Stimulated activated effector memory CD8-positive, alpha-beta T cell treated with anti-CD3 and anti-CD28 coated beads, Interleukin-12 subunit alpha, Interleukin-12 subunit beta, amount 100 ng/mL, for 72 hours (primary cell): ENCODE measurements around the gene C2CD2.
"Not testable (repeated sequence)": the region's sequence is repeated elsewhere in the genome, so short reads cannot be mapped to it uniquely, and the experiment has no call there.

ENCODE experiments used
- ATAC-seq: fragments of 150-1000 bp; cut with Tn5 transposase; 2 replicates; pipeline ENCODE4 v1.10.0; 2021
- DNase-seq, 2 donors: peaks; one replicate each; pipeline ENCODE4 v3.0.0; 2021 to 2022; ENCODE audit warnings: low spot score in 2 of 2
- H3K27ac Mint-ChIP-seq: one replicate; pipeline ENCODE4 v1.8.0; 2022; ENCODE audit warnings: mild to moderate bottlenecking, mixed read lengths
- H3K36me3 Mint-ChIP-seq: one replicate; pipeline ENCODE4 v1.8.0; 2022; ENCODE audit warnings: mild to moderate bottlenecking, mixed read lengths
- H3K4me1 Mint-ChIP-seq: one replicate; pipeline ENCODE4 v1.8.0; 2022; ENCODE audit warnings: mixed read lengths
- H3K4me3 Mint-ChIP-seq: one replicate; pipeline ENCODE4 v1.8.0; 2022; ENCODE audit warnings: mild to moderate bottlenecking, mixed read lengths
- H3K9me3 Mint-ChIP-seq: one replicate; pipeline ENCODE4 v1.8.0; 2022; ENCODE audit warnings: mixed read lengths

The C2CD2 gene

DNA sequence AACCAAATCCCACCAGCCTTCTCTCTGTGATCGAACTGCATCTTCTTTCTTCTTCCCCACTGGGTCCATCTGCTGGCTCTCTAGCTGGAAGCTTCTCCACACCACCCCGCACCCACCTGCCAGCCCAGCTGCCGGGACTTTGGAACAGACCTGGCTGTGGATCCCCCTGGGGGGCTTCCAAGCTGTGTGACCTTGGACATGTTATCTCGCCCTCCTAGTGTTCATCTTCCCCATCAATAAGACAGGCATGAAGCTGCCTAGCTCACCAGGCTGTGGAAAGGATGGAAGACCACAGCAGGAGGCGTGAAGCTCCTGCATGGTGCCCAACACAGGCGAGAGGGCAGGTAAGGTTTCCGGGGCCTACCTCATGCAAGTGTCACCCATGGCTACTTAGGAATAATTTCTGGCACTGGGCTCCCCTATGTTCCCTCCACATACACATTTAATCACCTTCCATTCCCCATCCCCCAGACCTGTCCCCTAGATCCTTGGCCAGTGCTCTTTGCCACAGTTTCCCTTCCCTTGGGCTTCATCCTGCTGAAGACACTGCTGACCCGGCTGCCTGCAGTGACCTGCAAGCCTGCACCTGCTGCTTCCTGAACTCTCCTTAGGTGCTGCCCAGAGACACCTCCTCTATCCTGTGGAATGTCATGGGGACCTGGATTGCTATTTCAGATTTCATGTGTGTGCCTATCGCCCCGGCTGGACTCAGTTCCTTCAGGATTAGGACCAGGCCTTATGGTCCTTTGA is 13.2 kb upstream of the C2CD2 start:
- Mint-ChIP-seq H3K36me3 (no peaks in the 10 kb centered on the region), H3K4me1 (no peaks in the 10 kb centered on the region), H3K9me3 (no peaks in the 10 kb centered on the region), H3K27ac (no peak overlapping the region), H3K4me3 (no peak overlapping the region)
- DNase-seq, result no peak
- no peak for ATAC-seq

DNA sequence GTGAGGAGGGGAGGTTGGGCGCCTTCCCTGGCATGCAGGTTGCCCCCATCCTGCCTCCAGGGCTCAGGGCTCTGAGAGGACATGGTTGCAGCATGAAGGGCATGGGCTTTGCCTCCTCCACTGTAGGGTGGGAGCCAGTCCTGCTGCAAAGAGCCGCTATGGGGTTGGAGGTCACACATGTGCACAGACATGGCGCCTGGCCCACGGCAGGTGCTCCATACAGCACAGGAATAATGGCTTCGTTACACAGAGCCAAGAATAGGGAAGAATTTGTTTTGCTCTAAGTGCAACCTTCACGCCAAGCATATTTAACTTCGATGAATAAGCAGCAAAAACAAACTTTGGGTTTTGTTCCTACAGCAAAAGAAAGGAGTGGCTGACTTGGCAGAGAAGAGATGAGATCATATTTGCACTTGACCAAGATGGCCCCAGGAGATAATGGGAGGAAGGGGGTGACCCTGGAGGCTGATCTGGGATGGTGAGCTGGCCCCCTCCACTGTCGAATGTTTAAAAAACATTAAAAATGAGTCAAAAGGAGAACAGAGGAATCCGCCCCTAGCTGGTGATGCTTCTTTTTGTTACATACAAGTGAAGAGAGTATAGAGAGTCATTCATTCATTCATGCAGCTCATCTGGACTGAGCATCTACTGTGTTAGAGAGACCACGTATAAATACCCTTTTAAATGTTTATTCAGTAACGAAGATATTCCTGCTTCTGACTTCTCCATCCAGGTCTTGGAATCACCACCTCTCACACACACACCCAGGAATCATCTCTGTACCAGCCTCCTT is 12.4 kb upstream of the C2CD2 start:
- DNase-seq, result no peak
- Mint-ChIP-seq H3K4me3 (no peak overlapping the region), H3K9me3 (no peaks in the 10 kb centered on the region), H3K36me3 (no peaks in the 10 kb centered on the region), H3K4me1 (peaks cover 4% of the 10 kb centered on the region), H3K27ac (no peak overlapping the region)
- ATAC-seq, result no peak

DNA sequence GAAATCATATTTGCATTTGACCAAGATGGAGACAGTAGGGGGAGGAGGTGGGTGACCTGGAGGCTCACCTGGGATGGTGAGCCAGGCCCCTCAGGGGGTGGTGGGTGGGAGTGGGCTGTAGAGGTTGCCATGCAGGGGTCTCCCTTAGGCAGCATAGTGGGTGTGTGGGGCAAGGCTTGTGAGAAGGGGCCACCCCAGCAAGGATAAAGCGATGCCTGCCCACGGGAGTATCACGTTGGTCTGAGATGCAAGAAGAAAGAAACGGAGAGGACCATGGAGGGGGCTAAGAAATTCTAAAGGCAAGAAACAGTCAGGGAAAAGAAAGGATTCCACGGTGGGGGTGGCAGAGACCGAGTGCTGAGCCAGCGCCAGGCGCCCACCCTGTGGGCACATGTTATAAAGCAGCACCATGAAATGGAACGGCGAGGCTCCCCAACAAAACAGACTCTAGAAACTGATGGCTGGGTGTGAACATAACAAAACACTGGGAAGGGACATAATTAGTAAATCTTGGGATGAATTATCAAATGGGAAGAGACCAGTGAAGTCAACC is 11.7 kb upstream of the C2CD2 start:
- H3K4me1 Mint-ChIP-seq, result peaks cover 8% of the 10 kb centered on the region
- DNase-seq (no peak), ATAC-seq (no peak)
- no peak overlapping the region for H3K4me3 Mint-ChIP-seq
- H3K36me3 Mint-ChIP-seq, result no peaks in the 10 kb centered on the region
- no peaks in the 10 kb centered on the region for H3K9me3 Mint-ChIP-seq
- no peak overlapping the region for H3K27ac Mint-ChIP-seq

DNA sequence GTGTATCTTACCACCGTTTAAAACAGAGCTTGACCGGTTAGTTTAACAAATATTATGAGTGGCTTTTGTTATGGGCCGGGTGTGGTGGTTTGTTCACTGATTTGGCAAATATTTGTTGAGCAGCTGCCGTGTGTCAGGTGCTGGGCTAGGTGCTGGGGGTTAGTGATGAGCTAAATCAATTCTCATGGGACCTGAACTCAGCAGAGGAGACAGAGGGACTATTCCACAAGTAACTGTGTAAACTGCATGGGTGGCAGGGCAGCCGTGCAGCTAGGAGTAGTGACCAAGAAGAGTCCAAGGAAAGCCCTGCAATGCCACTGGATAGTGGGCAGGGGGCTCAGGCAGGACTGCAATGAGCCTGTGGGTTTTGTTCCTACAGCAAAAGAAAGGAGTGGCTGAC is 11.2 kb upstream of the C2CD2 start:
- no peak for ATAC-seq
- no peak overlapping the region for H3K27ac Mint-ChIP-seq

DNA sequence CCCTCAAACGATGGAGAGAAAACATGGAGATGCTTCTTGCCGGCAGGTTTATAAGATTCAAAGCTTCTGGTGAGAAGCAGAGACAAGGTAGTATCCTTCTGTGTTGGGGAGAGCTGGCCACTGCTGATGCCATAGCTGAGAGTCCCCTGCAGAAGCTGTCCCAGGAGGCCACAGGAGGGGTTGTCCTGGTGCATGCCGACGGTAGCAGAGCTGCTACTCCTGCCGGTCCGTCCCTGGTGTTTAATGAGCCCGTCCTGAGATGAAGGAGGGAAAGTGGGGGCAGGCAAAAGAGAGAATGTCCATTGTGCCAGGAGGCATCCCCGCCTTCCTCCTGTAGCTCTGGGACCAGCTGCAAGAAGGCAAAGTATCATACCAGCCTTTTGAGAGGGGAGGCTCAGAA is 10.4 kb upstream of the C2CD2 start:
- no peak overlapping the region for H3K4me3 Mint-ChIP-seq
- ATAC-seq (no peak), DNase-seq (no peak)
- no peaks in the 10 kb centered on the region for H3K9me3 Mint-ChIP-seq
- H3K27ac Mint-ChIP-seq, result no peak overlapping the region
- peaks cover 8% of the 10 kb centered on the region for H3K4me1 Mint-ChIP-seq
- H3K36me3 Mint-ChIP-seq, result no peaks in the 10 kb centered on the region

More for the DNA sequence above, 11.2 kb upstream of the C2CD2 start:
- Mint-ChIP-seq H3K9me3 (no peaks in the 10 kb centered on the region), H3K4me1 (peaks cover 8% of the 10 kb centered on the region), H3K4me3 (no peak overlapping the region), H3K36me3 (no peaks in the 10 kb centered on the region)
- no peak for DNase-seq

DNA sequence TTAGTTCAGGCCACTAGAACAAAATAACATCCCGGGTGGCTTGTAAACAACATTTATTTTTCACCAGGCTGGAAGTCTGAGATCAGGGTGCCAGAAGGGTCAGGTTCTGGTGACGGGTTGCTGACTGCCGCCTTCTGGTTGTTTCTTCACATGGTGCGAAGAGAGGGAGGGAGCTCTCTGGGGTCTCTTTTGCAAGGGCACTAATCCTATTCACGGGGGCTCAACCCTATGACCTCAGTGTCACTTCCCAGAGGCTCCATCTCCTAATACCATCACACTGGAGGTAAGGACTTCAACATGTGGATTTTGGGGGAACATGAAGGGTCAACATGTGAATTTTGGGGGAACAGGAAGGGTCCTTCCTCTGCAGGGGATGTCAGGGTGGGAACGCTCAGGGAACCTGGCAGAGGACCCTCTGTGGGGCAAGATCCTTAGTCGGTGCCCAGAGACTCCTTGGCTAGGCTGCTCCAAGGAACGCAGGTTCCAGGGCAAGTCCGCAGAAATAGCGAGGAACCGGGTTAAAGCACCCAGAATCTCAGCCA is 8.7 kb upstream of the C2CD2 start:
- no peak overlapping the region for H3K4me3 Mint-ChIP-seq
- no peaks in the 10 kb centered on the region for H3K9me3 Mint-ChIP-seq
- no peaks in the 10 kb centered on the region for H3K36me3 Mint-ChIP-seq
- ATAC-seq, result no peak
- H3K27ac Mint-ChIP-seq, result no peak overlapping the region
- no peak for DNase-seq
- H3K4me1 Mint-ChIP-seq, result peaks cover 8% of the 10 kb centered on the region

DNA sequence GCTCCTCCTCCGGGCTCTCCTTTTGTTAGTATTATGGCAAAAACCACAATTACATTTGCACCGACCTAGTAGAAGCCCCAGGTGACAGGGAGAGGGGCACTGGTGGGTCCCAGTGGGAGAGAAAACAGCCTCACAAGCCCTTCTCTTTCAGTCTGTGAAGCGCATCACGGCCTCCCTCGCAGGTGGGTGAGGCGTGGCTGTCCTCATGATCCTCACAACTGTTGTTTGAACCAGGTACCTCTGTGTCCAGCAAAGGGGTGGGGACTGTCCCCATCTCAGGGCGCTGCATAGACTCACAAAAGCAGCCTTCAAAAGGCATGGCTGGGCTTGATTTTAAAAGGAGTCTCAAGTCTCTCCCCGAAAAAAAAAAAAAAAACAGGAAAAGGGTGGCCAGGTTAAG is 7.9 kb upstream of the C2CD2 start:
- no peak overlapping the region for H3K4me3 Mint-ChIP-seq
- ATAC-seq (no peak), DNase-seq (no peak)
- peaks cover 8% of the 10 kb centered on the region for H3K4me1 Mint-ChIP-seq
- no peaks in the 10 kb centered on the region for H3K9me3 Mint-ChIP-seq
- no peak overlapping the region for H3K27ac Mint-ChIP-seq
- no peaks in the 10 kb centered on the region for H3K36me3 Mint-ChIP-seq

DNA sequence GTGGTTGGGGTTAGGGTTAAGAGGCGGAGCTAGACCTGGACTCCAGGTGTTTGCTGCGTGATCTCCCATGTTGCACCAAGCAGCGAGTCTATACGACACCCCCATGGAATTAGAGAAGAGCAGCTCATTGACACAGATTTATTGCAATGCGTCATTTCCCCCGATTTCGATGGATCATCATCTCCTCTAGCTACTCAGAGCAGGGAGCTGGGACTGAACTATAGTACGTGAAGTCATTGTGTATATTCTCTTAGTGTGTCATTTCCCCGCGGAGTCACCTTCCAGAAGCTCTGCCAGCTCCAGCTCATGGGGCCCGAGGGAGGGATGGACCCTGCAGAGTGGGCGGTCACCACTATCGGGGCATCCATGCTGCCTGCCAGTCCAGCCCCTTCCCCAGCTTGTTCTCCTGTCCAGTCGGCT is 7.5 kb upstream of the C2CD2 start:
- ATAC-seq (no peak), DNase-seq (no peak)
- H3K4me3 Mint-ChIP-seq, result no peak overlapping the region
- H3K4me1 Mint-ChIP-seq, result peaks cover 8% of the 10 kb centered on the region
- no peaks in the 10 kb centered on the region for H3K9me3 Mint-ChIP-seq
- H3K27ac Mint-ChIP-seq, result no peak overlapping the region
- H3K36me3 Mint-ChIP-seq, result no peaks in the 10 kb centered on the region

DNA sequence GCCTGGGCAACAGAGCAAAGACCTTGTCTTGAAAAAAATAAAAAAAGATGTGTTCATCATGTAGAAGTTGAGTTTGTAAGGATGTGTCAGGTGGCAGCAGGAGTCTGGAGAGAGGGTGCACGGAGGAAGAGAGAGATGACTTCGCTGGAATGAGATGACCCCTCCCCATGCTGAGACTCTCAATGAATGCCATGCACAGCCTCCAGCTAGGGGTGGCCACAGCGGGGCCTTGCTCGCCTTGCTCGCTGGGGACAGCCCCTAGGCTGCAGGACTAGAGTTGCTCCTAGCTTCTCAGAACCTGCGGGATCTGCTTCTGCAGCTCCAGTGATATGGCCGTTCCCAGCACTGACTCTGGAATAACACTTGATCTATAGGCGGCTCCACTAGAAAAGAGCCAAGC is 6.6 kb upstream of the C2CD2 start:
- ATAC-seq, result no peak
- Mint-ChIP-seq H3K36me3 (peaks cover under 1% of the 10 kb centered on the region), H3K4me3 (no peak overlapping the region), H3K4me1 (peaks cover 8% of the 10 kb centered on the region), H3K9me3 (no peaks in the 10 kb centered on the region), H3K27ac (no peak overlapping the region)
- no peak for DNase-seq

DNA sequence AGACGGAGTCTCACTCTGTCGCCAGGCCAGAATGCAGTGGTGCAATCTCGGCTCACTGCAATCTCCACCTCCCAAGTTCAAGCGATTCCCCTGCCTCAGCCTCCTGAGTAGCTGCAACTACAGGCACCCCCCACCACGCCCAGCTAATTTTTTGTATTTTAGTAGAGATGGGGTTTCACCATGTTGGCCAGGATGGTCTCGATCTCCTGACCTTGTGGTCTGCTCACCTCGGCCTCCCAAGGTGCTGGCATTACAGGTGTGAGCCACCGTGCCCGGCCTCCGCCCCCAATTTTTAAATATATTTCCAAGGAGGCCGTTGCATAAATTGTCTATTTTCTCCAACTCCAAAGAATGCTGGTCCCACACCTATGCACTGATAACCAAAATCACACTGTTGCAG is 5.9 kb upstream of the C2CD2 start:
- not testable (repeated sequence) for ATAC-seq, H3K9me3 Mint-ChIP-seq, H3K4me3 Mint-ChIP-seq, H3K36me3 Mint-ChIP-seq, DNase-seq, H3K27ac Mint-ChIP-seq
- peaks cover 11% of the 10 kb centered on the region for H3K4me1 Mint-ChIP-seq

DNA sequence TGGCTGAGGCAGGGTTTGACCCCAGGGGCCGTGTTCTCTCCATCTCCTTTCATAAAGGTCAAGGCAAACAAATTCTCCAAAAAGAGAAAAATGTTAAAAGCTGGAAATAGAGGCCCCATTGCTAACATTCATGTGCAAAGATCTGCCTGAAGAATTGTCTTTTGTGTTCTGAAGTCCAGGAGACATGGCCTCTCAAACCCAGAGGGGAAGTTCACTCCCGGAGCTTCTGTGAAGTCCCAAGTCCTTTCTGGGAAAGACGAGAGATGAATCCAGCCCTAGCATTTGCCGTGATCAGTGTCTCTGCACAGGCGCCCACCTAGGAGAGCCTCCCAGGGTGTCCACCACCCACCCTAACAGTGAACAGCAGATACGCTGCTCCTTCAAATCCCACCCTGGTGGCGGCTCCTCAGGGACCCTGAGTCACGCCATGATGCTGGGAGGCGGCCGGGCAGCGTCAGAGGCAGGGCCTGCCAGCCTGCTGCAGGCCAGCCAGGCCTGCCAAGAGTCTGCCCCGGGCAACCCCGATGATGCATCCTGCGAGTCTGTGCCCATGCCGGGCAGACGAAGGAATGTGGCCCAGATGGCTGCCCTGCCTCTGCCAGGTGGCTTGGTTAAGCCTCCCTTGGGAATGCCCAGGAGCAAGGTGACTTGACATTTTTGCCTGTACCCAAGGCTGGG is 5.2 kb upstream of the C2CD2 start:
- Mint-ChIP-seq H3K4me3 (no peak overlapping the region), H3K36me3 (peaks cover 4% of the 10 kb centered on the region), H3K9me3 (no peaks in the 10 kb centered on the region), H3K4me1 (peaks cover 17% of the 10 kb centered on the region), H3K27ac (no peak overlapping the region)
- DNase-seq (no peak), ATAC-seq (no peak)

DNA sequence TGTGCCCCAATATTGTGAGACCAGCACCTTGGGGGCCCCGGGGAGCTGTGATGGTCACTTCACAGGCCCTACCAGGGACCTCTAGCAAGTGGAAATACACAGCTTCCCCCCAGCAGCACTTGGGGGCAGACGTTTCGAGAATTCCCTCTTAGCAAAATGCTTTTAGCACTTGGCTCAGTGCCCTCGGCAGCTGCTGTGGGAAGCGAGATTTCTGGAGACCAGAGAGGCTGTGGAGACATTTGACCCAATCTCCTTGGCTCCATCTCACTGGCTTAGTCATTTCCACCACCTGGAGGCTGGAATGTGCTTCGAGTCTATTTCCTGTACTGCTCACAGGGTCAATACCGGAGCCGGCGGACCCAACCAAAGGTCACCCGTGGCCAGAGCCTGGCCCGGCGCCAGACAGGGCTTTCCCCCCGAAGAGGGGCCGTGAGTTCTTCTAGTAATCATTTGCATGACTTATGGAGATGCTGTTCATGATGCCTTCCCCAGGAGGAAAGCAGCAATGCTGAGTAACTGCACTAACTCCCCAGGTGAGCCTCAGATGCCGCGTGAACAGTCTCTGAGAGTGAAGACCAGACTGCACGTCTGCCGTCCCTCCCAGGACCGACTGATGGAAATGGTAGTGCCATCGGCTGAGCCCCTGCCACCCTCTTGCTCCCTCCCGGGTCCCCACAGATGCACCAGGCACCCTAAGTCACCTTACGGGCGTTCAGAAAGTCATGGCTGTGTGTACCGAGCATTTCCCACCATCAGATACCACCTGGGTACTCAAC is 4.4 kb upstream of the C2CD2 start:
- Mint-ChIP-seq H3K4me3 (no peak overlapping the region), H3K36me3 (peaks cover 4% of the 10 kb centered on the region), H3K27ac (no peak overlapping the region), H3K4me1 (peaks cover 17% of the 10 kb centered on the region), H3K9me3 (no peaks in the 10 kb centered on the region)
- no peak for DNase-seq
- no peak for ATAC-seq

DNA sequence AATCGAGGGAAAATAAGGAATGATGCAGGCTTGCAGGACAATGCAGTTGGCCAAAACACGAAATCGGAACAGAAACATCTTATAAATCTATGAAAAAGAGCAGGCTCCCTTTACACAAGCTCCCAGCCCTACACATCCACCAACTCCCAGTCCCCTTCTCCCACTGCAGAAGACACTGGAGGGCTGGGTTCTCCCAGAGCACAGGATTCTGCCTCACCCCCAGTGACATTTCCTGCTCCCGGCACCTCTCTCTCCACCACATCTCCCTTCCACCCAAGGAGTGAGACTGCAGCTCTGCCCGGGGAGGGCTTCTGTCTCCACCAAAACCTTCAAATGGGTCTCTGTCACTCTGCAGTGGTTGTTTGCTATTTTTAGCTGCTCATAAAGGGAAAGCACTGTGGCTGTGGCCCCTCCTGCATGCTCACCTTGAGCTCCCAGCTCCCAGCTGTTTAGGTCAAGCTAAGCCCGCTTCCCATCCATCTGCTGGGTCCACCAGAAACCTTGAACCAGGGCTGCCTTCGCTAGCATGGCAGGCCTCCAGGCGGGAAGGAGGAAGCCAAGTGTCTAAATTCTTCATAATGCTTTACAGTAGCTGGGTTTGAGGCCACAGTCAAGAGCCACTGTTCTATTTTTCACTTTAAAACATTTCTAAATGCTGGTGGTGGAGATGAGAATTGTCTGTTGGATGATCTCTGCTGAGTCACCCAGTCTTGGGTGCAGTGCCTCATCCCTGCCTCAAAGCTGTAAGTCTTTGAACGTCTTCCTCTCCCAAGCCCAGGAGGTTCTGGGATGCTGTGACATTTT is 3.3 kb upstream of the C2CD2 start:
- no peak for DNase-seq
- H3K27ac Mint-ChIP-seq, result no peak overlapping the region
- H3K4me1 Mint-ChIP-seq, result peaks cover 17% of the 10 kb centered on the region
- peaks cover 4% of the 10 kb centered on the region for H3K36me3 Mint-ChIP-seq
- no peak overlapping the region for H3K4me3 Mint-ChIP-seq
- ATAC-seq, result no peak
- H3K9me3 Mint-ChIP-seq, result no peaks in the 10 kb centered on the region

DNA sequence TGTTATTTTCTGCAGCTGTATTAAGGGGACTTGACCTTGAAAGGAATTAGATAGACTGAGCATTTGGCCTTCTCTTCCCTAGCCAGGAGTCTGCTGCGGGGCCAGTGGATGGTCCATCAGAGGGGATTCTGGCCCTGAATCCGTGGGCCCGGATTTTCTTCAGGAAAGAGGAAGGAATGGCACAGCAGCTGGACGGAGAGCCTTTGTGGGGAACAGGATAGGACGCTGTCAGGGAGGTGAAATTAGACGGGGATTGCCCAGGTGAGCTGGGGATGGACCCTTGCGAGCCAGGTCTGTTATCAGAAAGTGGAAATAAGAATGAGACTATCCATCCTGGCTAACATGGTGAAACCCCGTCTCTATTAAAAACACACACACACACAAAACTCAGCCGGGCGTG is 1.7 kb upstream of the C2CD2 start:
- Mint-ChIP-seq H3K4me3 (no peak overlapping the region), H3K4me1 (peaks cover 9% of the 10 kb centered on the region), H3K27ac (no peak overlapping the region), H3K9me3 (no peaks in the 10 kb centered on the region), H3K36me3 (peaks cover 4% of the 10 kb centered on the region)
- no peak for ATAC-seq
- no peak for DNase-seq
